WTC11 (cell line): ENCODE measurements around the gene PTPRK. TPM values are rescaled to one million over a fixed set of nuclear protein-coding genes. Genes with fewer than 3 reads are reported as not detected.

Experiments
- ATAC-seq: fragments of 200-7000 bp; cut with Tn5 transposase; 2 replicates; pipeline ENCODE4 v1.10.0; 2021; ENCODE audit warnings: mild to moderate bottlenecking, moderate library complexity
- CTCF ChIA-PET: fragments of 300-600 bp; sonication (Branson Sonifier 250); formaldehyde crosslinking; loops from one replicate; lab custom pipeline; 2021; ENCODE audit warnings: antibody characterized with exemption; lab: Charles Lee
- POLR2A ChIA-PET: fragments of 350-600 bp; sonication (Branson Sonifier 250); formaldehyde crosslinking; loops from one replicate; lab custom pipeline; 2021; ENCODE audit warnings: antibody characterized with exemption; lab: Charles Lee
- DNase-seq: peaks from one replicate; pipeline ENCODE4 v3.0.0; 2021; ENCODE audit warnings: low spot score
- H3K27ac Mint-ChIP-seq: 2 replicates; pipeline ENCODE4 v1.8.0; 2021; ENCODE audit warnings: mixed read lengths
- H3K27me3 Mint-ChIP-seq: 2 replicates; pipeline ENCODE4 v1.8.0; 2021; ENCODE audit warnings: low read depth, mild to moderate bottlenecking, moderate library complexity, mixed read lengths
- H3K36me3 Mint-ChIP-seq: 2 replicates; pipeline ENCODE4 v1.8.0; 2021; ENCODE audit warnings: mixed read lengths
- H3K4me1 Mint-ChIP-seq: 2 replicates; pipeline ENCODE4 v1.8.0; 2022; ENCODE audit warnings: mixed read lengths
- H3K4me3 Mint-ChIP-seq: 2 replicates; pipeline ENCODE4 v1.8.0; 2021; ENCODE audit warnings: mild to moderate bottlenecking, moderate library complexity, mixed read lengths
- H3K9me3 Mint-ChIP-seq: 2 replicates; pipeline ENCODE4 v1.8.0; 2021; ENCODE audit warnings: mixed read lengths
- CREM ChIP-seq: sonication (generic); formaldehyde crosslinking; IDR thresholded peaks from 2 replicates; pipeline ENCODE4 v1.8.1; 2022; ENCODE audit warnings: mild to moderate bottlenecking, missing genetic modification reagents, moderate library complexity
- E2F5 ChIP-seq: sonication (generic); formaldehyde crosslinking; IDR thresholded peaks from 2 replicates; pipeline ENCODE4 v1.8.1; 2022; ENCODE audit warnings: mild to moderate bottlenecking, moderate library complexity, missing genetic modification reagents
- ELF4 ChIP-seq: sonication (generic); formaldehyde crosslinking; IDR thresholded peaks from 2 replicates; pipeline ENCODE4 v1.8.1; 2022; ENCODE audit warnings: low read depth, mild to moderate bottlenecking, moderate library complexity, missing genetic modification reagents
- ESRRA ChIP-seq: sonication (generic); formaldehyde crosslinking; IDR thresholded peaks from 2 replicates; pipeline ENCODE4 v1.8.1; 2022; ENCODE audit warnings: mild to moderate bottlenecking, missing genetic modification reagents, borderline replicate concordance
- GRHL2 ChIP-seq: fragments of 250-450 bp; sonication (Bioruptor Pico); IDR thresholded peaks from 2 replicates; pipeline ENCODE4 v1.8.0; 2022; ENCODE audit warnings: mild to moderate bottlenecking, moderate library complexity; ENCODE audit not compliant: insufficient replicate concordance, severe bottlenecking
- HMGXB4 ChIP-seq: sonication (generic); formaldehyde crosslinking; IDR thresholded peaks from 2 replicates; pipeline ENCODE4 v1.8.1; 2023; ENCODE audit warnings: mild to moderate bottlenecking, moderate library complexity, missing genetic modification reagents
- IRF2 ChIP-seq: sonication (generic); formaldehyde crosslinking; IDR thresholded peaks from 2 replicates; pipeline ENCODE4 v1.8.0; 2022; ENCODE audit warnings: low read depth, missing genetic modification reagents, borderline replicate concordance
- JUN ChIP-seq: sonication (generic); formaldehyde crosslinking; IDR thresholded peaks from 2 replicates; pipeline ENCODE4 v1.8.0; 2023; ENCODE audit warnings: mild to moderate bottlenecking, missing genetic modification reagents
- NFYB ChIP-seq: sonication (generic); formaldehyde crosslinking; conservative IDR thresholded peaks from 2 replicates; pipeline ENCODE4 v1.8.0; 2022; ENCODE audit warnings: low read depth, missing genetic modification reagents
- NR1H2 ChIP-seq: sonication (generic); formaldehyde crosslinking; IDR thresholded peaks from 2 replicates; pipeline ENCODE4 v1.9.0; 2021; ENCODE audit warnings: mild to moderate bottlenecking, moderate library complexity, missing genetic modification reagents
- SOX15 ChIP-seq: fragments of 250-450 bp; sonication (Bioruptor Pico); IDR thresholded peaks from 2 replicates; pipeline ENCODE4 v1.9.0; 2021; ENCODE audit warnings: mild to moderate bottlenecking
- USF1 ChIP-seq: sonication (generic); formaldehyde crosslinking; IDR thresholded peaks from 2 replicates; pipeline ENCODE4 v1.8.0; 2022; ENCODE audit warnings: mild to moderate bottlenecking, missing genetic modification reagents
- ZMAT4 ChIP-seq: fragments of 250-450 bp; sonication (Bioruptor Pico); IDR thresholded peaks from 2 replicates; pipeline ENCODE4 v1.9.0; 2021; ENCODE audit warnings: mild to moderate bottlenecking
- ZNF396 ChIP-seq: fragments of 250-450 bp; sonication (Bioruptor Pico); IDR thresholded peaks from 2 replicates; pipeline ENCODE4 v1.8.0; 2021; ENCODE audit warnings: mild to moderate bottlenecking, moderate library complexity, borderline replicate concordance
- ZNF416 ChIP-seq: fragments of 250-450 bp; sonication (Bioruptor Pico); IDR thresholded peaks from 2 replicates; pipeline ENCODE4 v1.9.0; 2021; ENCODE audit warnings: mild to moderate bottlenecking, inconsistent platforms
- ZNF512 ChIP-seq: sonication (generic); formaldehyde crosslinking; IDR thresholded peaks from 2 replicates; pipeline ENCODE4 v1.8.1; 2022; ENCODE audit warnings: missing genetic modification reagents, borderline replicate concordance
- ZNF532 ChIP-seq: fragments of 250-450 bp; sonication (Bioruptor Pico); IDR thresholded peaks from 2 replicates; pipeline ENCODE4 v1.9.0; 2021; ENCODE audit warnings: mild to moderate bottlenecking, borderline replicate concordance
- total RNA-seq: library from RNA; stranded (reverse); gene quantifications from 3 replicates; pipeline ENCODE4 v1.2.3, GENCODE V29; 2021

Gene PTPRK
- total RNA-seq, 1 experiment from 2014 or later: 44.8 TPM

GRCh38 chr6:128513878-128514277 lies 6.5 kb downstream of the PTPRK start:
- Mint-ChIP-seq H3K4me3 (no peak overlapping the region), H3K4me1 (peaks cover 48% of the 10 kb centered on the region), H3K36me3 (no peaks in the 10 kb centered on the region), H3K27me3 (peaks cover 5% of the 10 kb centered on the region; the same call in 1 of the 2 replicates), H3K27ac (no peak overlapping the region), H3K9me3 (no peaks in the 10 kb centered on the region)
- DNase-seq: no peak
- TF ChIP-seq ZNF532 (CRISPR knock-in tag) (no peak), ELF4 (CRISPR knock-in tag) (no peak), ESRRA (CRISPR knock-in tag) (no peak), NFYB (no peak), ZNF512 (CRISPR knock-in tag) (no peak), JUN (CRISPR knock-in tag) (no peak), SOX15 (CRISPR knock-in tag) (no peak), ZNF396 (CRISPR knock-in tag) (no peak), USF1 (CRISPR knock-in tag) (no peak), IRF2 (CRISPR knock-in tag) (no peak), E2F5 (CRISPR knock-in tag) (no peak), ZNF416 (CRISPR knock-in tag) (no peak), ZMAT4 (CRISPR knock-in tag) (no peak), CREM (no peak), NR1H2 (CRISPR knock-in tag) (no peak), HMGXB4 (CRISPR knock-in tag) (no peak), GRHL2 (CRISPR knock-in tag) (no peak)
- ChIA-PET CTCF (no interaction called here), POLR2A (no interaction called here)
- no peak for ATAC-seq
